Upper lobe of left lung (tissue), 6 donors: ENCODE measurements around the gene CRK. TPM values are rescaled to one million over a fixed set of nuclear protein-coding genes. Genes with fewer than 3 reads are reported as not detected.

Source experiments
- ATAC-seq, 2 donors: fragments of 200-7000 bp; cut with Tn5 transposase; one replicate each; pipeline ENCODE4 v1.9.1; 2022; ENCODE audit warnings: mild to moderate bottlenecking in 2 of 2, moderate library complexity in 2 of 2; ENCODE audit not compliant: low FRiP score in 2 of 2
- DNase-seq, 2 donors: peaks; one replicate each; pipeline ENCODE4 v3.0.0-alpha.2; 2019 to 2020
- H3K27ac ChIP-seq, 4 donors: fragments of 200-600 bp; sonication (generic); one replicate each; pipeline ENCODE4 v1.5.1; 2016 to 2019
- H3K27me3 ChIP-seq, 4 donors: fragments of 200-600 bp; sonication (generic); one replicate each; pipeline ENCODE4 v1.5.1; 2017 to 2019
- H3K36me3 ChIP-seq, 4 donors: fragments of 200-600 bp; sonication (generic); one replicate each; pipeline ENCODE4 v1.5.1; 2016 to 2019
- H3K4me1 ChIP-seq, 4 donors: fragments of 200-600 bp; sonication (generic); one replicate each; pipeline ENCODE4 v1.5.1; 2018 to 2019
- H3K4me3 ChIP-seq, 4 donors: fragments of 200-600 bp; sonication (generic); one replicate each; pipeline ENCODE4 v1.5.1; 2017 to 2019; ENCODE audit warnings: mild to moderate bottlenecking in 2 of 4, moderate library complexity in 1 of 4
- H3K9me3 ChIP-seq, 4 donors: fragments of 200-600 bp; sonication (generic); one replicate each; pipeline ENCODE4 v1.5.1; 2018 to 2019
- CTCF ChIP-seq, 6 experiments: fragments of 450-650 bp in 4 of 6; fragments of 200-600 bp in 2 of 6; sonication (generic) in 2 of 6; IDR thresholded peaks; one replicate each; pipeline ENCODE4 v1.5.1; 2016 to 2019; ENCODE audit warnings: antibody characterized with exemption in 6 of 6
- EP300 ChIP-seq, 4 donors: sonication (generic); formaldehyde crosslinking; IDR thresholded peaks; one replicate each; pipeline ENCODE4 v1.5.1; 2017; ENCODE audit warnings: antibody characterized with exemption in 4 of 4, control low read depth in 2 of 4
- POLR2A ChIP-seq, 4 donors: fragments of 450-650 bp; IDR thresholded peaks; one replicate each; pipeline ENCODE4 v1.5.1; 2016 to 2017; ENCODE audit warnings: antibody characterized with exemption in 4 of 4, mild to moderate bottlenecking in 2 of 4
- POLR2AphosphoS5 ChIP-seq, 2 donors: sonication (generic); formaldehyde crosslinking; IDR thresholded peaks; one replicate each; pipeline ENCODE4 v1.5.1; 2017; ENCODE audit warnings: antibody characterized with exemption in 2 of 2
- WGBS, 2 donors: methylation state at CpG; one replicate each; pipeline ENCODE4 v1.1.5; 2017 to 2018; 5-methylcytosine and 5-hydroxymethylcytosine counted together
- total RNA-seq, 6 donors: library from RNA; depleted of rRNA in 4 of 6; stranded (reverse); fragments of >200 nt in 4 of 6; gene quantifications; one replicate each; pipeline versions ENCODE4 v1.1.0 to v1.2.1, GENCODE V29; 2016 to 2021
- donor health status: DM: no; HTN: no; CAD: no; lungs with moderate emphysema.
- donor health status: DM: no; HTN: yes; CAD: no; lungs with severe emphysema.

The CRK gene
- total RNA-seq, 6 donors from 2014 or later, result 37.7 to 121 (median 65.8) TPM

- peaks cover 23 to 98% (median 76%) of the 10 kb centered on the region in 4 donors for H3K36me3 ChIP-seq
- no peak for TF ChIP-seq CTCF (IDR thresholded peaks at IDR 0.05)
- TF ChIP-seq POLR2A (IDR thresholded peaks at IDR 0.05), result no peak
- TF ChIP-seq EP300 (IDR thresholded peaks at IDR 0.05), result no peak
- no peak for TF ChIP-seq POLR2AphosphoS5 (IDR thresholded peaks at IDR 0.05)
- peak overlapping the region; percentile 8 to 70 (median 22) for H3K27ac ChIP-seq
- H3K9me3 ChIP-seq, result no peaks in the 10 kb centered on the region
- DNase-seq (peak in 1 of 2 donors; percentile 68), ATAC-seq (no peak)
- WGBS, 2 donors, result 71 to 78% methylated on average over 12 to 14 of the region's 15 CpGs
- no peak overlapping the region for H3K4me3 ChIP-seq
- H3K4me1 ChIP-seq, result peaks cover 2 to 13% (median 9%) of the 10 kb centered on the region in 4 donors
- no peaks in the 10 kb centered on the region for H3K27me3 ChIP-seq
Observed at GRCh38 chr17:1475321-1475854, 19.4 kb upstream of the CRK start.

- WGBS, 2 donors, result 77 to 87% methylated on average over 30 to 31 of the region's 31 CpGs
- no peaks in the 10 kb centered on the region for H3K9me3 ChIP-seq
- H3K4me1 ChIP-seq, result peaks cover 2 to 13% (median 9%) of the 10 kb centered on the region in 4 donors
- no peak for ATAC-seq
- DNase-seq, result peak in 1 of 2 donors; percentile 79
- H3K36me3 ChIP-seq, result peaks cover 24 to 98% (median 78%) of the 10 kb centered on the region in 4 donors
- no peaks in the 10 kb centered on the region for H3K27me3 ChIP-seq
- peak overlapping the region in 3 of 4 donors; percentile 16 to 70 (median 27) for H3K27ac ChIP-seq
- TF ChIP-seq POLR2AphosphoS5 (IDR thresholded peaks at IDR 0.05) (no peak), CTCF (IDR thresholded peaks at IDR 0.05) (no peak), POLR2A (IDR thresholded peaks at IDR 0.05) (no peak), EP300 (IDR thresholded peaks at IDR 0.05) (no peak)
- no peak overlapping the region for H3K4me3 ChIP-seq
Observed at GRCh38 chr17:1474402-1475189, 18.6 kb upstream of the CRK start.

GRCh38 chr17:1473841-1474240 is 17.8 kb upstream of the CRK start:
- no peak for TF ChIP-seq EP300 (IDR thresholded peaks at IDR 0.05)
- no peak for TF ChIP-seq CTCF (IDR thresholded peaks at IDR 0.05)
- TF ChIP-seq POLR2A (IDR thresholded peaks at IDR 0.05), result no peak
- TF ChIP-seq POLR2AphosphoS5 (IDR thresholded peaks at IDR 0.05), result no peak
- H3K9me3 ChIP-seq, result no peaks in the 10 kb centered on the region
- H3K4me3 ChIP-seq, result no peak overlapping the region
- 75 to 88% methylated on average over 9 to 10 of the region's 10 CpGs for WGBS, 2 donors
- H3K4me1 ChIP-seq, result peaks cover 2 to 14% (median 9%) of the 10 kb centered on the region in 4 donors
- H3K27ac ChIP-seq, result peak overlapping the region in 2 of 4 donors; percentile 24 to 48
- H3K36me3 ChIP-seq, result peaks cover 18 to 98% (median 78%) of the 10 kb centered on the region in 4 donors
- no peak for DNase-seq
- no peaks in the 10 kb centered on the region for H3K27me3 ChIP-seq
- no peak for ATAC-seq

- ATAC-seq (no peak), DNase-seq (peak in 1 of 2 donors; percentile 46)
Observed at GRCh38 chr17:1473170-1473569, 17.1 kb upstream of the CRK start.

More at GRCh38 chr17:1473170-1473569, 17.1 kb upstream of the CRK start:
- Histone ChIP-seq H3K27me3 (no peaks in the 10 kb centered on the region), H3K36me3 (peaks cover 14 to 98% (median 78%) of the 10 kb centered on the region in 4 donors), H3K27ac (peak overlapping the region in 2 of 4 donors; percentile 24 to 48), H3K9me3 (no peaks in the 10 kb centered on the region), H3K4me1 (peaks cover 8 to 21% (median 14%) of the 10 kb centered on the region in 4 donors), H3K4me3 (no peak overlapping the region)
- TF ChIP-seq CTCF (IDR thresholded peaks at IDR 0.05) (peak in 1 of 6 experiments; percentile 14), POLR2A (IDR thresholded peaks at IDR 0.05) (no peak)
- WGBS, 2 donors, result 58 to 62% methylated on average over 11 of the region's 11 CpGs
